ENCODE measurements around the gene NFE2L3. TPM values are rescaled to one million over a fixed set of nuclear protein-coding genes. Genes with fewer than 3 reads are reported as not detected.

NFE2L3 gene
- total and polyA plus RNA-seq, 2 donors (not counting 3 experiments of a cell fraction or from before 2014, with no cell fraction given): 29.6 to 40.2 TPM

- Histone ChIP-seq H3K9me1 (replicated peaks; ENCODE audit: control insufficient read depth, extremely low read depth, insufficient read depth, low read length) (no peaks in the 10 kb centered on the region), H3K4me3 (replicated peaks in 1 of 3; ENCODE audit: insufficient read depth in 1 of 3, low read depth in 1 of 3, low read length in 3 of 3) (no peak overlapping the region), H3K9ac (replicated peaks; ENCODE audit: extremely low read depth, insufficient read depth, low read length) (no peak overlapping the region), H3K9me3 (replicated peaks; ENCODE audit: control insufficient read depth, insufficient read depth, low read length) (no peaks in the 10 kb centered on the region), H3K4me1 (ENCODE audit: control insufficient read depth, extremely low read depth, insufficient read depth, low read length) (no peaks in the 10 kb centered on the region), H3K79me2 (ENCODE audit: control insufficient read depth, insufficient read depth, low read length) (no peaks in the 10 kb centered on the region), H3K27ac (ENCODE audit: insufficient read depth, low read depth, low read length) (no peak overlapping the region), H2AFZ (ENCODE audit: low read depth, low read length) (no peak overlapping the region), H4K20me1 (replicated peaks; ENCODE audit: control insufficient read depth, extremely low read depth, insufficient read depth, low read length) (no peaks in the 10 kb centered on the region), H3K36me3 (ENCODE audit: control insufficient read depth in 2 of 2, extremely low read depth in 1 of 2, insufficient read depth in 2 of 2, low read length in 2 of 2) (no peaks in the 10 kb centered on the region), H3K4me2 (ENCODE audit: insufficient read depth, low read length) (no peak overlapping the region), H3K27me3 (ENCODE audit: control insufficient read depth in 2 of 2, insufficient read depth in 2 of 2, low read length in 2 of 2) (peaks cover 9 to 19% of the 10 kb centered on the region in 2 experiments)
- BruUV-seq (replicated peaks): no TSS peak
- ChIA-PET CTCF (interaction anchor here (0.6 to 1.7 kb wide), 2 partner anchors 11 to 25 kb away, joined by 3 to 4 read pairs; no protein-coding TSS in a partner anchor), POLR2A (no interaction called here)
- dilution Hi-C loops (cut with MboI; ENCODE audit: extremely low pct_ligation_motif_present, low sequenced_read_pairs): no loop called here
- TF ChIP-seq POLR2A (IDR thresholded peaks at IDR 0.05; ENCODE audit: low read depth, low read length) (no peak), CTCF (IDR thresholded peaks at IDR 0.05; ENCODE audit: extremely low read depth in 1 of 2, insufficient read depth in 1 of 2, low read depth in 1 of 2, low read length in 2 of 2) (no peak)
- no peak for FAIRE-seq
- no peak for DNase-seq (ENCODE audit: low read depth, low spot score)
- intact Hi-C loops (cut with micrococcal nuclease): no loop called here
Observed at GRCh38 chr7:26117142-26117807, 34.7 kb upstream of the NFE2L3 start.

DNA sequence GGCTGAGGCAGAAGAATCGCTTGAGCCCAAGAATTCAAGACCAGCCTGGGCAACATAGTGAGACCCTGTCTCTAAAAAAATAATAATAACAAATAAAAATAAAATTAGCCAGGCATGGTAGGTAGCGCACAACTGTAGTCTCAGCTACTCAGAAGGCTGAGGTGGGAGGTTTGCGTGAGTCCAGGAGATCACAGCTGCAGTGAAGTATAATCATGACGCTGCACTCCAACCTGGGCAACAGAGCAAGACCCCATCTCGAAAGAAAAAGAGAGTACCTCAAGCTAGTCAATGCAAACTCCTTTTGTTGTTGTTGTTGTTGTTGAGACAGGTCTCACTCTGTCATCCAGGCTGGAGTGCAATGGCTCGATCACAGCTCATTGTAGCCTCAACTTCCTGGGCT lies 34.0 kb upstream of the NFE2L3 start:
- Histone ChIP-seq H3K9ac (replicated peaks; ENCODE audit: extremely low read depth, insufficient read depth, low read length) (no peak overlapping the region), H3K9me3 (replicated peaks; ENCODE audit: control insufficient read depth, insufficient read depth, low read length) (no peaks in the 10 kb centered on the region), H3K79me2 (ENCODE audit: control insufficient read depth, insufficient read depth, low read length) (no peaks in the 10 kb centered on the region), H3K9me1 (replicated peaks; ENCODE audit: control insufficient read depth, extremely low read depth, insufficient read depth, low read length) (no peaks in the 10 kb centered on the region), H3K27ac (ENCODE audit: insufficient read depth, low read depth, low read length) (no peak overlapping the region), H4K20me1 (replicated peaks; ENCODE audit: control insufficient read depth, extremely low read depth, insufficient read depth, low read length) (no peaks in the 10 kb centered on the region), H3K27me3 (ENCODE audit: control insufficient read depth in 2 of 2, insufficient read depth in 2 of 2, low read length in 2 of 2) (peaks cover 7 to 19% of the 10 kb centered on the region in 2 experiments), H2AFZ (ENCODE audit: low read depth, low read length) (no peak overlapping the region), H3K4me3 (replicated peaks in 1 of 3; ENCODE audit: insufficient read depth in 1 of 3, low read depth in 1 of 3, low read length in 3 of 3) (no peak overlapping the region), H3K4me1 (ENCODE audit: control insufficient read depth, extremely low read depth, insufficient read depth, low read length) (no peaks in the 10 kb centered on the region), H3K36me3 (ENCODE audit: control insufficient read depth in 2 of 2, extremely low read depth in 1 of 2, insufficient read depth in 2 of 2, low read length in 2 of 2) (no peaks in the 10 kb centered on the region), H3K4me2 (ENCODE audit: insufficient read depth, low read length) (no peak overlapping the region)
- no TSS peak for BruUV-seq (replicated peaks)
- ChIA-PET POLR2A (no interaction called here), CTCF (interaction anchor here (0.7 to 1.7 kb wide), 2 partner anchors 26 to 27 kb away, joined by 3 to 4 read pairs; no protein-coding TSS in a partner anchor)
- DNase-seq (ENCODE audit: low read depth, low spot score) (no peak), FAIRE-seq (no peak)
- dilution Hi-C loops (cut with MboI; ENCODE audit: extremely low pct_ligation_motif_present, low sequenced_read_pairs) (no loop called here), intact Hi-C loops (cut with micrococcal nuclease) (no loop called here)
- no peak for TF ChIP-seq GATA2 (IDR thresholded peaks at IDR 0.05; ENCODE audit: insufficient read depth, insufficient read length, low read depth, low read length)
- TF ChIP-seq CTCF (IDR thresholded peaks at IDR 0.05; ENCODE audit: extremely low read depth in 1 of 2, insufficient read depth in 1 of 2, low read depth in 1 of 2, low read length in 2 of 2): no peak
- TF ChIP-seq POLR2AphosphoS5 (IDR thresholded peaks at IDR 0.05; ENCODE audit: insufficient read depth, low read depth, low read length): no peak
- TF ChIP-seq EZH2 (IDR thresholded peaks at IDR 0.05; ENCODE audit: borderline replicate concordance, low read depth, low read length, severe bottlenecking): no peak
- no peak for TF ChIP-seq MAX (IDR thresholded peaks at IDR 0.05; ENCODE audit: insufficient read depth, insufficient read length)
- TF ChIP-seq POLR2A (IDR thresholded peaks at IDR 0.05; ENCODE audit: low read depth, low read length): no peak
- no peak for TF ChIP-seq FOS (IDR thresholded peaks at IDR 0.05; ENCODE audit: borderline replicate concordance, insufficient read depth, low read length)
- TF ChIP-seq JUN (IDR thresholded peaks at IDR 0.05; ENCODE audit: borderline replicate concordance, insufficient read depth, insufficient read length, low read depth): no peak

Measured in endothelial cell of umbilical vein (primary cell).